Measurements from ENCODE around the gene PHIP. TPM values are rescaled to one million over a fixed set of nuclear protein-coding genes. Genes with fewer than 3 reads are reported as not detected.
A peak's percentile ranks its signal among the peaks of the same experiment; 100 is the strongest.

The PHIP gene
- total RNA-seq (ENCODE audit: unreplicated experiment): 60.0 TPM
- long read RNA-seq, partial matches to known transcripts: 26 of 41 reads
- long read RNA-seq, other reads (novel, unspliced or antisense): 15 of 41 reads

DNA sequence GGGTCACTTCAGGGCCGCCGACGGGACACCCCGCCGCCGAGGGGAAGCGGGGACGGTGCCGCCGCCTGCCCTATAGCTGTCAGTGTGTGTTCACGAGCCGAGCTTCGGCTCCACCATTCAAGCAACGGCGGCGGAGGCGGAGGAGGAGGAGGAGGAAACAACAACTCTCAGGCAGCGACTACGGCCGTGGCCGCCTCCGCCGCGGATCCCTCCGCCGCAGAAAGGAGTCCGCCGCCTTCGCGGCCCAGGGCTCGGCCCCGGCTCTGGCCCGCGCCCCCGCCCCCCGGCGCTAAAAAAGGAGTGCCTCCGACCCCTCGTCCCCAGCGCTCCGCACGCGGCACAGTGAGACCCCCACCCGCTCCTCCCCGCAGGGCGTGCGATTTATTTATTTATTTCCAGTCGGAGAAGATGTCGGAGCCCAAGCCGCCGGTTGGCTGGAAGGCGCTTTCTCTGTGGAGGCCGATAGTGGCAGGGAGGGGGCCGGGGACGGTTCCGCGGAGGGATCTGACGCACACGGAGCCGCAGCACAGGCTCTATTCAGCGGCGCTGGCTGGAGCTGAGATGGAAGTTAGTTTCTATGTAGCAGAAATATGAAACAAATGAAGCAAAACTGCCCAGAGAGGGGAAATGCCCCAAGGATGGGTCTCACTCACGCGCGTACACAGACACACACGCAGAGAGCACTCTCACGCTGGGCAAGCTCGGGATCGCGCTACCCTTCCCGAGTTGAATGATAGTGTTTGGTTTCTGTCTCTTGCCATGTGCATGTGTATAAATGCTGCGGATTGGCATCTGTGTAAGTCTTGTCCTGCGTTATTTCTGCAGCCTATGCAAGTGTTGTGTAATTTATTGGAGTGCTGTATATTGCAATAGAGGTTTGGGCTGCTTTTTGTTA is at the start of gene PHIP:
TSS of gene PHIP (minus strand) at position 180 of the 895 bp plus-strand sequence. CDS start 186 bp downstream, outside the sequence.
- Mint-ChIP-seq H3K27ac (ENCODE audit: unreplicated experiment) (peak within 1 kb of the TSS; percentile 97), H3K4me3 (ENCODE audit: unreplicated experiment) (peak within 1 kb of the TSS; percentile 96), H3K4me1 (ENCODE audit: low read depth, unreplicated experiment) (peaks cover 30% of the 10 kb centered on the region), H3K36me3 (ENCODE audit: unreplicated experiment) (no peaks in the 10 kb centered on the region), H3K9me3 (ENCODE audit: unreplicated experiment) (peaks cover 15% of the 10 kb centered on the region), H3K27me3 (ENCODE audit: unreplicated experiment) (peaks cover 6% of the 10 kb centered on the region)
- peak; percentile 95 for DNase-seq
- TF ChIP-seq, protein P1, sequence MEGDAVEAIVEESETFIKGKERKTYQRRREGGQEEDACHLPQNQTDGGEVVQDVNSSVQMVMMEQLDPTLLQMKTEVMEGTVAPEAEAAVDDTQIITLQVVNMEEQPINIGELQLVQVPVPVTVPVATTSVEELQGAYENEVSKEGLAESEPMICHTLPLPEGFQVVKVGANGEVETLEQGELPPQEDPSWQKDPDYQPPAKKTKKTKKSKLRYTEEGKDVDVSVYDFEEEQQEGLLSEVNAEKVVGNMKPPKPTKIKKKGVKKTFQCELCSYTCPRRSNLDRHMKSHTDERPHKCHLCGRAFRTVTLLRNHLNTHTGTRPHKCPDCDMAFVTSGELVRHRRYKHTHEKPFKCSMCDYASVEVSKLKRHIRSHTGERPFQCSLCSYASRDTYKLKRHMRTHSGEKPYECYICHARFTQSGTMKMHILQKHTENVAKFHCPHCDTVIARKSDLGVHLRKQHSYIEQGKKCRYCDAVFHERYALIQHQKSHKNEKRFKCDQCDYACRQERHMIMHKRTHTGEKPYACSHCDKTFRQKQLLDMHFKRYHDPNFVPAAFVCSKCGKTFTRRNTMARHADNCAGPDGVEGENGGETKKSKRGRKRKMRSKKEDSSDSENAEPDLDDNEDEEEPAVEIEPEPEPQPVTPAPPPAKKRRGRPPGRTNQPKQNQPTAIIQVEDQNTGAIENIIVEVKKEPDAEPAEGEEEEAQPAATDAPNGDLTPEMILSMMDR (IDR thresholded peaks at IDR 0.05; ENCODE audit: partially characterized antibody, unreplicated experiment): no peak

DNA sequence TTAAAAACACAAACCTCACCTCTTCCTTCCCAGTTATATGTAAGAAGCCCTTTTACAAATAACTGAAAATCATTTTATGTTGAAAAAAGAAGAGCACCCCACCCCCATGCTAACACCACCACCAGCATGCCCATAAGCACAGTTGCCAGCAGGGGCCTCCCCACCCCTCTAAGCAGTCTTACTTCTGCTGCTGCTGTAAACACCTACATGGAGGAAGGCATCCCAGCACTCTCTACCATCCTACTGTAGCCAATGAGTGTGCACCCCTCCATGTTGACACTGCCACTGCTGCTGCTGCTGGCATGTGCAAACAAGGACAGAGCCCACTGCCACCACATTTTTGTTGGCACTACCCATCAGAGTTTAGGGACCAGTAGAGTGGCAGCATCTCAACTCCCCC is 49.6 kb upstream of the PHIP start:
- TF ChIP-seq, protein P1 (IDR thresholded peaks at IDR 0.05; ENCODE audit: partially characterized antibody, unreplicated experiment): no peak
- Mint-ChIP-seq H3K27ac (ENCODE audit: unreplicated experiment) (no peak overlapping the region), H3K4me1 (ENCODE audit: low read depth, unreplicated experiment) (no peaks in the 10 kb centered on the region), H3K27me3 (ENCODE audit: unreplicated experiment) (no peaks in the 10 kb centered on the region), H3K9me3 (ENCODE audit: unreplicated experiment) (no peaks in the 10 kb centered on the region), H3K36me3 (ENCODE audit: unreplicated experiment) (no peaks in the 10 kb centered on the region), H3K4me3 (ENCODE audit: unreplicated experiment) (no peak overlapping the region)
- DNase-seq: no peak

DNA sequence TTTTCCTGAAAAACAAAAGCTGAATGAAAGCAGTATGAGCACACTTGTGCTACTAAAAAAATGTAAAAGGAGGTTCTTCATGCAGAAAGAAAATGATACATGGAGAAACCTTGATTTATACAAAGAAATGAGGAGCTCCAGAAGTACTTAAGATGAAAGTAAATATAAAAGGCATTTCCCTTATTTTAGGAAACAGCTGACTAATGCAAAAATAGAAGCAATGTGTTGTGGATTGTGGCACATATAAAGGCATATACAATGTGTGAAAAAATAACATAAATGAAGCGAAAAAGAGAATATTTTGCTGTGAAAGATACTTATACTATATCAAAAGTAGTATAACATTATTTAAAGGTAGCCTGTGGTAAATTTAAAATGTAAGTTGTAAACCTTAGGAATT is 41.2 kb upstream of the PHIP start:
- TF ChIP-seq, protein P1 (IDR thresholded peaks at IDR 0.05; ENCODE audit: partially characterized antibody, unreplicated experiment): no peak
- Mint-ChIP-seq H3K27me3 (ENCODE audit: unreplicated experiment) (no peaks in the 10 kb centered on the region), H3K4me3 (ENCODE audit: unreplicated experiment) (no peak overlapping the region), H3K9me3 (ENCODE audit: unreplicated experiment) (no peaks in the 10 kb centered on the region), H3K4me1 (ENCODE audit: low read depth, unreplicated experiment) (no peaks in the 10 kb centered on the region), H3K36me3 (ENCODE audit: unreplicated experiment) (no peaks in the 10 kb centered on the region), H3K27ac (ENCODE audit: unreplicated experiment) (no peak overlapping the region)
- no peak for DNase-seq

DNA sequence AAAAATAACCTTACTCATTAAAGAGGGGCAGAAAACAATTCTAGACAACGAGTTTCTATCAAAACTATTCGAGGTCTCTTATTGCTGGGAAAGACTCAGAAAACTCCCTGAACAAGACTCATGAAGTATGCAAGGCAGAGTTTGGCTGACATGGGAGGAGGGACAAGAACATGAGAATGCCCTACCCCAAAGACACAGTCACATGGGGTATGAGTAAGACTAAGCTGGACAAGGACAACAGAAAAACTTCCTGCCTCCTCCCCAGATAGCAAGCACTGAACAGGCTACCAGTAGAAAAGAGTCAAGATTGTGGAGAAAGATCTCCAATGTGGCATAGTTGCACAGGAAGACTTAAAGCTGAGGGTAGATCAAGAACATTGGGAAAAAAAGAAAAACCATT is 39.7 kb upstream of the PHIP start:
- H3K27ac Mint-ChIP-seq (ENCODE audit: unreplicated experiment): no peak overlapping the region
- H3K27me3 Mint-ChIP-seq (ENCODE audit: unreplicated experiment): no peaks in the 10 kb centered on the region
- DNase-seq: no peak
- no peaks in the 10 kb centered on the region for H3K9me3 Mint-ChIP-seq (ENCODE audit: unreplicated experiment)
- H3K4me3 Mint-ChIP-seq (ENCODE audit: unreplicated experiment): no peak overlapping the region
- H3K4me1 Mint-ChIP-seq (ENCODE audit: low read depth, unreplicated experiment): no peaks in the 10 kb centered on the region
- TF ChIP-seq, protein P1 (IDR thresholded peaks at IDR 0.05; ENCODE audit: partially characterized antibody, unreplicated experiment): no peak
- H3K36me3 Mint-ChIP-seq (ENCODE audit: unreplicated experiment): no peaks in the 10 kb centered on the region

Measured in glutamatergic neuron (in vitro differentiated cells).